A204.1 (cell line): ENCODE measurements around the gene ERGIC1.

Experiments used
- FAIRE-seq: peaks from 2 replicates; lab custom pipeline; 2012; peaks lifted over from hg19 to GRCh38; lab: Jason Lieb, UNC

Gene ERGIC1

DNA sequence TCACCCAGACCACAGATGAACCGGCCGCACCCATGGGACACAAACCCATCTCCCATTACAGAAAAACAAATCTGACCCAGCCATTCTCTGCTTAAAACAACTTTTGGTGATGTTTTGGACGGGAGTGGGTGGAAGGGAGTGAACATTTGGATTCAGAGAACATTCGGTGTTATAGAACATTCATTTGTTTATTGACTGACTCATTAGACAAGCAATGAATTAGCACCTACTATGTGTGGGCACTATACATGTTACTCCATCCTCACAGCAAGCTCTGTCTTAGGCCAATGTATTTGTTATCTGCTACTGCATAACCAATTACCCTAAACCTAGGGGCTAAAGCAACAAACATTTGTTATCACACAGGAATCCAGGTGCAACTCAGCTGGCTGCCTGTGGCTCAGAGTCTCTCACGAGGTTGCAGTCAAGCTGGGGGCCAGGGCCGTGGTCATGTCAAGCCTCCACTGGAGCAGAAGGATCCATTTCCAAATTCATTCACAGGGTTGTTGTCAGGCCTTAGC, 5.1 kb upstream of the ERGIC1 start:
- FAIRE-seq: no peak

DNA sequence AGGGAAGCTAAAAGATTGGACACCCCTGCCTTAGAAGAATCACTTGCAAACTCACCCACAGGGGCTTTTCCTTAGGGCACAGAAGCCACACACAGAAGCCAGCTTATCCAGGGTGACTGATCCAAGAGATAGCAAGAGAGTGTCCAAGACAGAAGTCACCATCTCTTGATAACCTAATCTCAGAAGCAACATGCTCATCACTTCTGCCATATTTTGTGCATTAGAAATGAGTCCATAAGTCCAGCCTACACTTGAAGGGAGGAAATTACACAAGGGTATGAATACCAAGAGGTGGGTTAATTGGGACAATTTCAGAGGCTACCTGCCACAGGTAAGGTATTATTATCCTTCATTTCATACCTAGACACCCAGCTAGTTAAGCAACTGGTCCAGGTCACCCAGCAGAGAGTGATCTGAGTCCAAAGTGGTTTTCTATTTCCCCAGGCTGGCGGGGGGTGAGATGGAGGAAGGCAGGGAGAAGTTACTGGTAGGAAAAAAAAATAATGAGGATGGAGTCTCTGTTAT, 3.7 kb upstream of the ERGIC1 start:
- no peak for FAIRE-seq

DNA sequence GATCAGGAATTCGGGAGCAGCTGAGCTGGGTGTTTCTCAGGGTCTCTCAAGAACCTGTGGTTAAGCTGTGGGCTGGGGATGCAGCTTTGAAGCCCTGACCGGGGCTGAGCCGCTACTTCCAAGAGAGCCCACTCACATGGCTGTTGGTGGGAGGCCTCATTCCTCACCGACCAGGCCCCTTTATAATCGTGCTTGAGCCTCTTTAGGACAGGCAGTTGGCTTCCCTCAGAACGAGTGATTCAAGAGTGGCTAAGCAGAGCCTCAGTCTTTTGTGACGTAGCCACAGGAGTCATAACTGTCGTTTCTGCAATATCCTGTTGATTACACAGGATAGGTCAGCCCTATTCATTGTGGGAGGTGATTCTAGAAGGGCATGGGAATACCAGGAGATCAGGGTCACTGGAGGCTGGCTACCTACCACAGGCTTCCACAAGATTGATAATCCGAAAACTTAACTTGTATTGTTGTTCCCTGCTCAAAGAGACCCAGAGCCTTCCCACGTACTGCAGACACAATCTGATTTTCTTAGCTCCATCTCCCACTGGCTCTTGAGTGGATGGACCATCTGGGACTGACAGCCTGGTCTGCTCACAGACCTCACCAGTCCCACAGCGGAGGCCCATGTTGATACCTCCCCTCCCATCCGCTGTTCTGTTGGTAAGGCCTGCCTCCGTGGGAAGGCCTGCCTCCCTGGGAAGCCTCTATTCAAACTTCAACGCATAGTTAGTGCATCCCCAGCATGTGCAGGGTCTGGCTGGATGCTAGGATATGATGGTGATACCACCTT, 3.0 kb upstream of the ERGIC1 start:
- FAIRE-seq: no peak

DNA sequence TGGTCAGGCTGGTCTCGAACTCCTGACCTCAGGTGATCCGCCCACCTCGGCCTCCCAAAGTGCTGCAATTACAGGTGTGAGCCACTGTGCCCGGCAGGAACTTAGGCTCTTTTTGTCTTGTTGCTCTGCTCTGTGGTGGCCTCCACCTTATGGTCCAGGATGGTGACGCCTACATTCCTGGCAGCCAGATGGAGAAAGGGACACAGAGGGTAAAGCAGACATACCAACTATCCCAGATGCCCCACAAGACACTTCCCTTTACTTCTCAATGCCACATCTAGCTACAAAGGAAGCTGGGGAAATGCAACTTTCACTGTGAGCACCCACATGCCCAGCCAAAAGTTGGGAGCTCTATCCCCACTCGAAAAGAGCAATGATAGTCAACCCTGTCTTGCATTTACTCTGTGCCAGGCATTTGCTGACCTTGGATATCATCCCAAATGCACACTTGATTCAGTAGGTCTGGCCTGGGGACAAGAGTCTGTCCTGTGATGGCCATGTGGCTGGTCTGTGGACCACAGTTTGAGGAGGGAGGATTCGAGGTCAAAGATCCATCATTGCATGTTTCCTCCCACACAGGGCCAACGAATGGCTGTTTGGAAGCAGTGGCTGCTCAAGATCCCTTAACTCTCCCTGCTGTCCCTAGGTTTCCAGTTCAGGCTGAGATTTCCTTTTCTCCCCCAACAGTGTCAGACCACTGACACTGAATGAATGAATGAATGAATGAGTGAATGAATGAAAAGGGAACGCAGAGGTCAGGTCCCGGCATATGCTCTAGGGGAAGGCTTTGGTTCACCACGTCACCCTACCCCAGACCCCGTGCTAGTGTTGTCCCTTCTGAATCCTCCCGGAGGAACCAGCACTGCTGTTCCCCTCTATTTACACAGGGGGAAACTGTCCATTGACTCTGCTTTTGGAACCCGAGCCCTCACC, 1.4 kb upstream of the ERGIC1 start:
- no peak for FAIRE-seq

DNA sequence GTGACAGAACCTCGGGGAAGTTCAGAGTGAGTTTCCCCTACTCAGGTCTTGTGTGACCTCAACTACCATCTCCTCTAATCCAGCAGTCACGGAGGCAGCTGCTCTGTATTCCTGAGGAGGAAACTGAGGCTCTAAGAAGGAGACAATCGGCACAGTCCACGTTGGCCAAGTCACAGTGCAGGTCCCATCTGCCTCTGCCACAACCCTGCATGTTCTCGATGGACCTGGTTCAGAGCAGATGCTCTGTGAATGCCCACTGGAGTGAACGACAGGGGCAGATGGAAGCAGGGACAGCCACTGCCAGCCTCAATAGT, 722 bp upstream of the ERGIC1 start:
- FAIRE-seq: no peak

DNA sequence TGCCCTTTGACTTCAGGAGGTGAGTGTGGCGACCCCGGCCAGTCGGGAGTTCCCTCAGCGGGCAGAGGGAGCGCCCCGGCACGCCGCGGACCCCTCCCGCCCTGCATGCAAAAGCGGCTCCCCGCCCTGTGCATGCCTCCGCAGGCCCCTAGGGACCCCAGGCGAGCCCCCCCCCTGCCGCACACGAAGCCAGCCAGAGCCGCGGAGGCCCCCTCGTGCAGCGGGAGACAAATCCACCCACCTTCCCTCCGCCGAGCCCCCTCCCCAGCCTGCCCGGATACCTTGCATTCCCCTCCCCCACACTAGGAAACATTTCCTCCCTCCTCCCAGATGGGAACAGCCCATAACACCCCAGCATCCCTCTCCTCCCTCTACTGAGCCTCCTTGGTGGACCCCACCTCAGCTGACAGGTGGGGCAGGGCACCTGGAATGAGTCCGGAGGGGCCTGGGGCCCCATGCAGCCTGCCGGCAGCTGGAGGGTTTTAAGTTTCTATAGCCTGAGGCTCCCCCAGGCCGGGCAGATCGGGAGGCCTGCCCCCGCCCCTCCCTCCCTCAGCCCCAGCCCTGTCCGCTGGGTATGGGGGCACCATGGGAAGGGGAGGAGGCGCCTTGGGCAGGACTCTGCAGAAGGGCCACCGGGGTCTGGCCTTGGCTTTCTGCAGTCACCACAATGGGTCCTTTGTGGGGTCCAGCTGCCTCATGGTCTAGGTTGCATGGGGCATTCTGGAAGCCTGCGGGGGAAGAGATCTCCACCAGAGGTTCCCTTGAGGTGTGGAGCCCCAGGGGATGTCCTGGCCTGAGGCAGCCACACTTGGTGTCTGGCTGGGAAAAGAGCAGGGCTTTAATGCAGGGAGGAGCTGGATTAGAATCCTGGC, 601 bp downstream of the ERGIC1 start:
- no peak for FAIRE-seq

DNA sequence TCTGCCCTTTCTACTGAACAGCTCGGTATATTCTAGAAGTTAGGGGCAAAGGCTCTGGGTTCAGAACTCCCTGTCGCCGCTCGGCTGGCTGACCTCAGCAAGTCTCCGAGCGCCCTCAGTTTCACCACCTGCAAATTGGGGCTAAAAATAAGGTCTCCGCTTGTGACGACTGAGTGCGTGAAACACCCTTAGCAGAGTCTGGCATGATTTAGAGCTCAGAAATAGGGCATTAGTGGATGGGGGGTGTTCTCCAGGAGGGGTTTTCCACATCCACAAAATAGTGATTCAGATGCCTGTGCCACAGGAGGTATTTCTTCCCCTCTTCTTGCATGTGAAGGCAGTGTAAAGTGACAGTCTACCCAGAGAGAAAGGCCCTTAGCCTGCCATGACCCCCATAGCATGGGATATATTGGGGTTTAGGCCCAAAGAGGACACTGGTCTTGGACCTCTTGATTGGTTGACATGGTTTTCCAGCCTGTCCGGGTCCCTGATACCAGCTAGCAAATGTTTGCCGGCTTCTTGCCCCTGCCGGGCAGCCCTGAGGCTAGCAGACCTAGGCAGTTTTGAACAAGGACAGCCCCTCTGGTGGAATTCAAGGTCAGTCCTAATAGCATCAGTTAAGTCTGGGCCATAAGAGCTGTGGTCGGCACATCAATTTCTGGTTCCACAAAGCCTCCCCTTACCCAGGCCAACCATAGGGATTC, 1.4 kb downstream of the ERGIC1 start:
- FAIRE-seq: no peak

DNA sequence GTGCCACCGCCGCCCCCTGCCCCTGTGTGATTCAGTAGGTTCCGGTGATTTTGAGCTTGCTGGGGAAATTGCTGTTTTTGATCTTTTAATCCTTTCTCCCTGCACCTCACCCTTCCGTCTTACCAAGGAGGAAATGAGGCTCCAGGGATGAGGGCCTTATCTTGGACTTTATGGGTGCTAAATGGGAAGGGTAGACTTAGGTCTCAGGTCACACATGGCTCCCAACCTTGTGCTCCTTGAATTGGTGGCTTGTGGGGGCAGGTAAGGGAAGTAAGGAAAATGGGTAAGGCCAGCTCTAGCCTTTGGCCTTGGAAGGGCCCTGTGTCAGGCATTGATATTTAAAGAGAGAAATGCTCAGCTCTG, 1.9 kb downstream of the ERGIC1 start:
- no peak for FAIRE-seq

DNA sequence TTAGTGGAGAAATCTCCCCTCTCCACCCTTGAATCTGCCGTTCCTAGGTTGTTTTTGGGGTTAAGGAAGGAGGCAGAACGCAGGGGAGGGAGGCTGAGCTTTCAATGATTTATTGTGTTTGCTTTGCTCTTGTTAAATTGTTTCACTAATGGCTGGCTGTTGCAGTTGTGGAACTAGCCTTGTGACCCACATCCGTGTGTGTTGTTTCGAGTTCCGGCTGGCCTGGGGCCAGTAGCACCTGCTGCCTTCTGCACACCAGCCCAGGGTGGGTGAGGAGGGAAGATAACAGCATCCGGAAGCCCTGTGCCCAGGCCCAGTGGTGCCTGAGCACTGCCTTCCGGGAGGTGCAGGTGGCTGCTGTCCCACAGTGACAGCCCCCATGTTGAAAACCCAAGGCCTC, 3.6 kb downstream of the ERGIC1 start:
- FAIRE-seq: no peak

DNA sequence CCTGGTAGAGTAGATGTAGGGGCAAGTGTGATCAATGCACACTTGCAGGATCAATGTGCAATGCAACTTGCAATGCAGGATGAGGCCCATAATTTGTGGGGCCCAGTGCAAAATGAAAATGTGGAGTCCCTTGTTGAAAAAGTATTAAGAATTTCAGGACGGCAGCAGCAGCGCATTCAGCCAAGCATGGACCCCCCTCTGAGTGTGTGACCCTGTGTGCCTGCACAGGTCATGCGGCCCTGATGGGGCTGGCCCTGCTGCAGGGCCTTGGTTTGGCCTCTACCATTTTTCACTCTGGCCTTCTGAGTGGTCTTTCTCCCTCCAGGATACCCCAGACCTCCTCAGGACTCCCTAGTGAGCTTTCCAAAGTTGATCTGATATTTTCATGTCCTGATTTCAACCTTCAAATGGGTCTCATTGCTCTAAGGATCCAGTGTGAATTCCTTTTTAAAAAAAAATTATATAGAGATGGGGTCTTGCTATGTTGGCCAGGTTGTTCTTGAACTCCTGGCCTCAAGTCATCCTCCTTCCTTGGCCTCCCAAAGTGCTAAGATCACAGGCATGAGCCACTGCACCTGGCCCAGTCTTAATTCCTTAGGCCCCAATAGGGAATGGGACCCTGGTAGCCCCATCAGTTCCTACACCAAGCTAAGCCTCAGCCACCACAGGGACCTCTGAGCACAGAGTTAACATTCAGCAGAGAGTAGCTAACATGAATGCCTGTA, 4.3 kb downstream of the ERGIC1 start:
- no peak for FAIRE-seq

DNA sequence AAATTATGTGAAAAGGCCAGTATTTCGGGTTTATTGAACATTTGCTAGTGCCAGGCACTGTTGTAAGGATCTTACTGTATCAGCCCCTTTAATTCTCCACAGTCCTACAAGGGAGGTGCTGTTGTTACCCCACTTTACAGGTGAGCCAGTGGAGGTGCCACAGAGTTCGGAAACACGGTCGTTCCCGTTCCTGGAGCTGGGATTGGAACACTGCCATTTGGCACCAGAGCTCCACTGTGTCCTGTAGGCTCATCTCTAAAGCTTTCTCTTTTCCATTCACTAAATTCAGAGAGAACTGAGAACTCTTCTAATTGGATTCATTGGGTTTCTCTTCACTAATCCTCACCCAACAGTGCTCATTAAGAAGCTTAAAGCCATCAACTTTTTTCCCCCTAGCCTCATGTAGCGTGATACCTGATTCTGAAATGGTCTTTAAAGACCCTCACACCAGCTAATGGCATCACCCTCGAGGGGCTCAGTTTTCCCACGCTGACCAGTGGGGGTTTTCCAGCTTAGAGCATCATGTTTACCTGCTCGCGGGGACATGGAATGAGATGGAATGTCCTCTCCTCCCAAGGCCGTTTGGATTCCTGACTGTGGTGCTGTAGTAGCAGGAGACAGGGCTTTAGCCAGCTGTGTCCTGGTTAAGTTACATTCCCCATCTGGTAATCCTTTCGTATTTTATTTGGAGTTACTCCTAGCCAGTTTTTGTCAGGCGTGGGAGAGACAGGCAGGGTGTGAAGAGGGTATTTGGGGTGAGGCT, 5.8 kb downstream of the ERGIC1 start:
- FAIRE-seq: no peak

DNA sequence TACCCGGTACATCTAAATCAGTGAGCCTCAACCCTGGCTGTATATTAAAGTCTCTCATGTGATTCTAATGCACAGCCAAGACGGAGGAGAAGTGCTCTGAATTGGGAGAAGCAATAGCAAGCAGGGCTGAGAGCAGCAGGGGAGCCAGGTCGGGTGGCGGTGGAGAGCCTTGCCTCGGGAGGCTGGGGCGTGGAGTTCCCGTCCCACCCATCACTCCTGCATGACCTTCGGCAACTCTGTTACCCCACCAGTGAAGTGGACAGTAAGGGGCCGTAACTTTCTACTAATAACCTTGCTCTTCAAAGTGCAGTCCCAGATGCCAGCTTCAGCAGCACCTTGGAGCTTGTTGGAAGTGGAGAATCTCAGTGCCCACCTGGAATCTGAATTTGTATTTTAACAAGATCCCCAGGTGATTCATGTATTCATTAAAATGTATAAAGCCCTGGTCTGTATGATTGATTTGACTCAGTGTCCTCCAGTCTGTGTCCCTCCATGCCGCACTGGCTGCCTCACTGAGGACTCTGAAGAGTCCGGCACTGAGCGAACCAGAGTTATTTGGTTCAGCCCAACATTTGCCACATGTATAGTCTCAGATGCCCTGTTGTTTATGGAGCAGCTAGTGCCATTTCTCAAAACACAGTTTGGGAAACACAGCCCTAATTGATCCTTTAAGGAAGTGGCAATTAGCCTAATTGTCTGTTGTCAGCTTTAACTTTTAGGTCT, 6.5 kb downstream of the ERGIC1 start:
- no peak for FAIRE-seq

DNA sequence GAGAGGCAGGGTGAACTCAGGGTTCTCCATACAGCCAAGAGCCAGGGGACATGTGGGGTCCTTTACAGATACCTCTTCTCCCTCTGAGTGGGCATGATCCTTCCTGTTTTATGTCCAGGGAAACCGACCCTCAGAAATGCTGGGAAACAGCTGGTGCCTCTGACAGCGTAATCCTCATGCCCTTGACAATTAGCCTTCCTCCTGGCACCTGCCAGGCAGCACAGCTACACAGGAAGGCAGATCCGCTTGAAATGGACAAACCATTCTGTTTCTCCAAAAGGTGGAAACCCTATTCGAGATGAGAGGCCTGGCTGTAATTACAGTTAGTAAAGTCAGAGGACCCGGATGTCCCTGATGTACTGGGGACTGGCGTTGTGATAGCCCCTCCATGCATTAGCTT, 7.2 kb downstream of the ERGIC1 start:
- FAIRE-seq: no peak

DNA sequence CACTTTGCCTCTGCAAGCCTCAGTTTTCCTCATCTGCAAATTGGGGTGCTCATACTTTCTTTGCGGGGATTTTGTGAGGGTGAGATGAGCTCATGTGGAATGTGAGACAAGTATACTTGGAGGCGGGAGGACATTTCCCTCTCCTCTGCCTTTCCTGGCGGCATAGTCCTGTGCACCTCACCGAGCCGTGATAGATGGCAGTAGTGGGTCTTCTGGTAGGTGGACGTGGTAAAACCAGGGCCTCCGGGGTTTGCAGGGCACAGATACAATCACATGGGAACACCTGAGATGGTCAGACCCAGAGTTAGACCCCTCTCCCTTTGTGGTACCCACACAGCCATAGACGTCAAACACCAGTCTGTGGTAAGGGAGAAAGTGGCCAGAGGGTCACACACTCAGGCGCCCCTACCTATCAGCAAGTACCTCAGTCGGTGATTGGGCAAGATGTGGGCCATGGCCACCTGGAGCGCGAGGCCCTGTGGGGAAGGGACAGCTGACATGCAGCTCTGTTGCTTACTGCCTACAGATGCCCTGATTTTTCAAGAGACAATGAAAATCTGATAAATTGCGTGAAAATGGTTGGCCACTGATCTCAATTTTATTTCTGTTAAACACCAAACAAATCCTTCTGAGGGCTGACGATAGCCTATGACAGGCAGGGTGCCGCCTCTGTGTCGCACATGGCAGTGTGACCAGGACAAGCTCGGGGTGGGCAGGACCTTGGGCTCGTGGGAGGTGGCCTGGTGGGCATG, 9.9 kb downstream of the ERGIC1 start:
- FAIRE-seq: no peak

DNA sequence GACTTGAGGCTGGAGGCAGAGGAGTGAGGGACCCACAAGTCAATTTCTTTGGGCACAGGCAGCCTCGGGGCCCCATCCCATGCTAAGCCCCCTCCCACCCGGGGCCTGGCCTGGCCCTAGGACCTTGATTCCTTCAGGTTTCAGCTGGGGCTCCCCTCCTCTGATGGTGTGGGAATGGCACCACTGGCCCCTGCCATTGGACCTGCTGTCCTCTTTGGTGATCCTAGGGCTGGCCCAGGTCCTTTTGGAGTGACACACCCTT, 10.5 kb downstream of the ERGIC1 start:
- FAIRE-seq: no peak

DNA sequence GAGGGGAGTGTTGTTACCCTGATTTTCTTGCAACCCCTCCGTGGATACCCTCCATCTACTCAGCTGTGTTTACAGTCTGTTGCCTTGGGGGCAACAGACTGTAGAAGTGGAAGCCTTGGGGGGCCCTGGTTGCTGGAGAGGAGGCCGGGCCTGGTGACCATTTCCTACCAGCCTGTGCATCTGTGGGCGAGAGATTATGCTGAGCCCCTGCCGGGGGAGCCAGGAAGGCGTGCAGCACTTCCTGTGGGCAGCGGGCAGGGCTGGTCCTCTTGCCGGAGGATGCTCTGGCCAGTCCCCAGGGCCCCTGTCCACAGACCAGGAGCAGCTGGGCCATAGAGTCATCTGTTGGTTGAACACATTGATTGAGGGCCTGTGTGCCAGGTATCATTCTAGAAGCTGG, 11.1 kb downstream of the ERGIC1 start:
- FAIRE-seq: no peak

DNA sequence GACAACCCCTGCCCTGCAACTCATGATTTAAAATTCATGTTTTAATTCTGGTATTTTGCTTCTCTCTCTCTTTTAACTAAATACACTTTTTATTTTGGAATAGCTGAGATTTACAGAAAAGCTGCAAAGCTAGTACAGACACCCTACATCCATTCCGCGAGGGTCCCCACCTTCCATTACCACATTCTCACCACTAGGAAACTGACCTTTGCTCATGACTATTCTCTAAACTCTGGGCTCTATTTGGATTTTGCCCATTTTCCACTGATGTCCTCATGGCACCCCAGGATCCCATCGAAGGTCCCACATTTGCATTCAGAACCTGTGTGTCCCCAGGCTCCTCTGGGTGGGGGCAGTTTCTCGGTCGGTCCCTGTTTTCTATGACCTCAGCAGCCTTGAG, 11.5 kb downstream of the ERGIC1 start:
- FAIRE-seq: no peak

DNA sequence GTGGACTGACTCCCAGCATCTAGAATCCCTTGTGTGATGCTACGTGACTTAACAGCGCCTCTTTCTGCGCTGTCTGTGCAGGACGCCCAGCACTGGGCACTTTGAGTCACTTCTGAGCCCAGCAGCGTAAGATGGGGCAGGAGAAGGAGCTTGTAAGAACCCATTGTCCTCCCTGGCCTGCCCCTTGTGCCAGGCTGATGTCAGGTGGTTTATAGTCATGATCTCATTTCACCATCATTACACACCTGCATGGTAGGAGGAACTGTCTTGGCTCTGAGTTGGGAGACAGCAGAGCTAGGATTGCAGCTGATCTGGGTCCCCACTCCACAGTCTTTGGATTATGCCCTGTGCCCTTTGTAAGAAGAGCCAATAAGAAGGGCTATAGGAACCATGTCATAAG, 12.2 kb downstream of the ERGIC1 start:
- FAIRE-seq: no peak

DNA sequence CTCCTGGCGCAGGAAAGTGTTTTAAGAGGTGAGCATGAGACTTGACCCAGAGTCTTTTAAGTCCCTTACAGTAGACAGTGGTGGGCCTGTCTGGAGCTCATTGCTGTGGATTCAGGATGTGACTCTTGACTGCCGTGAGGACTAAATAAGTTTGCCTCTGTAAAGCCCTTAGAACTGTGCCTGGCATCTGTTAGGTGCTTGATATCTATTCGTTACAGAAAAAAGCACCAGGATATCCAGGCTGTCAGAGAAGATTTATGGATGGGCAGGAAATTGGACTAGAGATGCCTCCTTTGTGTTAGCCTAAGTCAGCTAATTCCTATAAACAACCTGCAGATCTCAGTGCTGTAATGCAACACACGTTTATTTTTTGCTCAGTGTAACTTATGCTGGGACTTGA, 12.6 kb downstream of the ERGIC1 start:
- no peak for FAIRE-seq
